Endothelial cell of umbilical vein (primary cell): ENCODE data around the gene CTNND2.

ENCODE experiments used
- CTCF ChIP-seq, 2 donors: IDR thresholded peaks; 1 replicate in 1 of 2; 2 replicates in 1 of 2; pipeline ENCODE4 v1.5.1; 2011; ENCODE audit warnings: low read length in 2 of 2, mild to moderate bottlenecking in 2 of 2, moderate library complexity in 2 of 2, control low read depth in 1 of 2, inconsistent platforms in 1 of 2, low read depth in 1 of 2; ENCODE audit not compliant: insufficient read depth in 1 of 2; ENCODE audit errors: extremely low read depth in 1 of 2
- FOS ChIP-seq: IDR thresholded peaks from 2 replicates; pipeline ENCODE4 v1.6.1; 2011; ENCODE audit warnings: mild to moderate bottlenecking, low read length, moderate library complexity, borderline replicate concordance; ENCODE audit not compliant: insufficient read depth
- POLR2A ChIP-seq: IDR thresholded peaks from 2 replicates; pipeline ENCODE4 v1.6.1; 2012; ENCODE audit warnings: low read depth, mild to moderate bottlenecking, control low read depth, low read length
- POLR2AphosphoS5 ChIP-seq: IDR thresholded peaks from 2 replicates; pipeline ENCODE4 v1.6.1; 2012; ENCODE audit warnings: low read depth, mild to moderate bottlenecking, control low read depth, low read length, moderate library complexity; ENCODE audit not compliant: insufficient read depth

- TF ChIP-seq CTCF (IDR thresholded peaks at IDR 0.05; ENCODE audit: extremely low read depth in 1 of 2, insufficient read depth in 1 of 2, low read depth in 1 of 2, low read length in 2 of 2) (no peak), POLR2A (no peak), FOS (no peak), POLR2AphosphoS5 (no peak)
Observed at GRCh38 chr5:11396917-11397316, 507.3 kb downstream of the CTNND2 start.
